HepG2 (cell line): Measurements from ENCODE around the gene CENATAC. TPM values are rescaled to one million over a fixed set of nuclear protein-coding genes. Genes with fewer than 3 reads are reported as not detected.

ENCODE experiments used
- ARID4A ChIP-seq: sonication (generic); formaldehyde crosslinking; IDR thresholded peaks from 2 replicates; pipeline ENCODE4 v1.5.0; 2020; ENCODE audit warnings: mild to moderate bottlenecking, missing genetic modification reagents, borderline replicate concordance
- ATF7-NPFF ChIP-seq: sonication (generic); formaldehyde crosslinking; IDR thresholded peaks from 2 replicates; pipeline ENCODE4 v1.8.1; 2023; ENCODE audit warnings: mild to moderate bottlenecking, low read depth, missing genetic modification reagents, moderate library complexity
- CAMTA2 ChIP-seq: sonication (generic); formaldehyde crosslinking; IDR thresholded peaks from 2 replicates; pipeline ENCODE4 v1.4.0; 2020; ENCODE audit warnings: mild to moderate bottlenecking, missing genetic modification reagents, borderline replicate concordance
- GPN1 ChIP-seq: sonication (generic); formaldehyde crosslinking; IDR thresholded peaks from 2 replicates; pipeline ENCODE4 v1.5.1; 2020; ENCODE audit warnings: missing genetic modification reagents, borderline replicate concordance
- HES4 ChIP-seq: sonication (generic); formaldehyde crosslinking; IDR thresholded peaks from 2 replicates; pipeline ENCODE4 v1.9.0; 2021; ENCODE audit warnings: mild to moderate bottlenecking, missing genetic modification reagents, borderline replicate concordance
- HMGA1 ChIP-seq: sonication (generic); formaldehyde crosslinking; conservative IDR thresholded peaks from 2 replicates; pipeline ENCODE4 v1.4.0; 2020; ENCODE audit warnings: missing genetic modification reagents
- KAT7 ChIP-seq: IDR thresholded peaks from 2 replicates; pipeline ENCODE4 v1.6.1; 2018; ENCODE audit warnings: borderline replicate concordance, missing compliant biosample characterization
- KLF13 ChIP-seq: sonication (generic); formaldehyde crosslinking; IDR thresholded peaks from 2 replicates; pipeline ENCODE4 v1.4.0; 2020; ENCODE audit warnings: mild to moderate bottlenecking, missing genetic modification reagents
- NONO ChIP-seq, 2 experiments: fragments of 450-650 bp in 1 of 2; sonication (generic) in 1 of 2; formaldehyde crosslinking in 1 of 2; IDR thresholded peaks in 1 of 2; conservative IDR thresholded peaks in 1 of 2; 2 replicates each; pipeline versions ENCODE4 v1.6.1 to v1.8.0; 2017 to 2022; ENCODE audit warnings: mild to moderate bottlenecking in 1 of 2, missing genetic modification reagents in 1 of 2, moderate library complexity in 1 of 2
- NR0B2 ChIP-seq: sonication (generic); formaldehyde crosslinking; IDR thresholded peaks from 2 replicates; pipeline ENCODE4 v1.4.0; 2020; ENCODE audit warnings: mild to moderate bottlenecking, missing genetic modification reagents
- POGK ChIP-seq: sonication (generic); formaldehyde crosslinking; conservative IDR thresholded peaks from 2 replicates; pipeline ENCODE4 v1.8.0; 2022; ENCODE audit warnings: mild to moderate bottlenecking, moderate library complexity, missing genetic modification reagents
- STAG1 ChIP-seq: sonication (generic); formaldehyde crosslinking; IDR thresholded peaks from 2 replicates; pipeline ENCODE4 v1.4.0; 2020; ENCODE audit warnings: missing genetic modification reagents
- TERF1 ChIP-seq: sonication (generic); formaldehyde crosslinking; IDR thresholded peaks from 2 replicates; pipeline ENCODE4 v1.8.0; 2022; ENCODE audit warnings: mild to moderate bottlenecking, missing genetic modification reagents, moderate library complexity
- ZBTB3 ChIP-seq: sonication (generic); formaldehyde crosslinking; IDR thresholded peaks from 2 replicates; pipeline ENCODE4 v1.4.0; 2020; ENCODE audit warnings: low read depth, mild to moderate bottlenecking, moderate library complexity, missing genetic modification reagents, borderline replicate concordance
- ZNF10 ChIP-seq: sonication (generic); formaldehyde crosslinking; IDR thresholded peaks from 2 replicates; pipeline ENCODE4 v1.4.0; 2020; ENCODE audit warnings: mild to moderate bottlenecking, low read depth, missing genetic modification reagents, borderline replicate concordance
- ZNF275 ChIP-seq: sonication (generic); formaldehyde crosslinking; IDR thresholded peaks from 2 replicates; pipeline ENCODE4 v1.8.0; 2022; ENCODE audit warnings: missing genetic modification reagents, mild to moderate bottlenecking, inconsistent platforms, borderline replicate concordance
- ZNF335 ChIP-seq: sonication (generic); formaldehyde crosslinking; IDR thresholded peaks from 2 replicates; pipeline ENCODE4 v1.4.0; 2020; ENCODE audit warnings: missing genetic modification reagents
- ZNF552 ChIP-seq: sonication (generic); formaldehyde crosslinking; IDR thresholded peaks from 2 replicates; pipeline ENCODE4 v1.9.0; 2022; ENCODE audit warnings: missing genetic modification reagents, mild to moderate bottlenecking, borderline replicate concordance
- ZNF567 ChIP-seq: sonication (generic); formaldehyde crosslinking; IDR thresholded peaks from 2 replicates; pipeline ENCODE4 v1.8.1; 2023; ENCODE audit warnings: mild to moderate bottlenecking, missing genetic modification reagents, borderline replicate concordance
- ZNF781 ChIP-seq: sonication (generic); formaldehyde crosslinking; IDR thresholded peaks from 2 replicates; pipeline ENCODE4 v1.5.1; 2020; ENCODE audit warnings: borderline replicate concordance, mild to moderate bottlenecking, missing genetic modification reagents; ENCODE audit errors: not compliant biosample characterization
- polyA plus RNA-seq, 8 experiments: library from polyadenylated mRNA; depleted of rRNA in 3 of 8; stranded (reverse) in 7 of 8; unstranded in 1 of 8; fragments of >200 nt; fragmentation: Illumina TruSeq in 4 of 8; extraction: Trizol in 4 of 8; gene quantifications; 2 replicates each; pipeline versions ENCODE4 v1.2.1 to v1.2.3, GENCODE V29; 2011 to 2016; ENCODE audit warnings: low read depth in 4 of 8, missing spikeins in 1 of 8, mixed read lengths in 1 of 8; ENCODE audit not compliant: insufficient read depth in 1 of 8
- total RNA-seq, 5 experiments: library from RNA; depleted of rRNA; stranded (reverse); fragments of >200 nt; fragmentation: Illumina TruSeq; extraction: Trizol; gene quantifications; 2 replicates each; pipeline ENCODE4 v1.2.3, GENCODE V29; 2016; ENCODE audit warnings: low read depth in 1 of 5

The CENATAC gene
- total and polyA plus RNA-seq, 2 of the 13 experiments (the other 11 are each of a cell fraction or from before 2014, with no cell fraction given) = 21.7 to 25.0 TPM

GRCh38 chr11:118998388-118998717 is 415 bp downstream of the CENATAC start (continued):
- no peak for TF ChIP-seq POGK (CRISPR knock-in tag)
- no peak for TF ChIP-seq NONO (IDR thresholded peaks at IDR 0.05)
- TF ChIP-seq NONO (CRISPR knock-in tag; conservative IDR thresholded peaks at IDR 0.05) = no peak
- TF ChIP-seq ZNF552 (CRISPR knock-in tag) = no peak
- no peak for TF ChIP-seq HMGA1 (CRISPR knock-in tag)
- peak; percentile 50; the same call in 1 of the 2 replicates for TF ChIP-seq HES4 (CRISPR knock-in tag)
- no peak for TF ChIP-seq STAG1 (CRISPR knock-in tag)
- 0 out of 2 replicates have a peak, but pooled peaks have one; percentile 17 for TF ChIP-seq KAT7
- 0 out of 2 replicates have a peak, but pooled peaks have one; percentile 33 for TF ChIP-seq ZNF275
- TF ChIP-seq ZNF781 (CRISPR knock-in tag) = peak; percentile 57
- no peak for TF ChIP-seq ZNF335 (CRISPR knock-in tag)
- peak; percentile 41; the same call in 1 of the 2 replicates for TF ChIP-seq NR0B2 (CRISPR knock-in tag)
- TF ChIP-seq ZNF10 (CRISPR knock-in tag) = no peak
- TF ChIP-seq CAMTA2 (CRISPR knock-in tag) = 0 out of 2 replicates have a peak, but pooled peaks have one; percentile 13
- no peak for TF ChIP-seq KLF13 (CRISPR knock-in tag)
- TF ChIP-seq TERF1 (CRISPR knock-in tag) = 0 out of 2 replicates have a peak, but pooled peaks have one; percentile 51
- no peak for TF ChIP-seq ZNF567 (CRISPR knock-in tag)
- TF ChIP-seq ATF7-NPFF (CRISPR knock-in tag) = no peak
- TF ChIP-seq GPN1 (CRISPR knock-in tag) = no peak
- TF ChIP-seq ZBTB3 (CRISPR knock-in tag) = no peak
- TF ChIP-seq ARID4A (CRISPR knock-in tag) = peak; percentile 7; the same call in 1 of the 2 replicates
